ENCODE measurements around the gene RIMBP2. TPM values are rescaled to one million over a fixed set of nuclear protein-coding genes. Genes with fewer than 3 reads are reported as not detected.
A peak's percentile ranks its signal among the peaks of the same experiment; 100 is the strongest.

Gene RIMBP2
- total and polyA plus RNA-seq, 8 donors = 0.42 to 19.0 (median 16.1) TPM

- no peak for TF ChIP-seq CTCF (IDR thresholded peaks at IDR 0.05)
- ATAC-seq (no peak), DNase-seq (peak in 1 of 4 donors; percentile 53)
- no peaks in the 10 kb centered on the region for H3K4me1 ChIP-seq
- H3K27me3 ChIP-seq = peaks cover 0 to 58% of the 10 kb centered on the region in 2 donors
- no peak overlapping the region for H3K27ac ChIP-seq
- intact Hi-C loops (cut with DNase I) = no loop called here
- no peaks in the 10 kb centered on the region for H3K9me3 ChIP-seq
- H3K36me3 ChIP-seq = no peaks in the 10 kb centered on the region
- H3K4me3 ChIP-seq = no peak overlapping the region
Measured at GRCh38 chr12:130483616-130484180, 232.4 kb downstream of the RIMBP2 start.

- ATAC-seq (no peak), DNase-seq (peak in 2 of 4 donors; percentile 11 to 19)
- H3K4me1 ChIP-seq = no peaks in the 10 kb centered on the region
- H3K9me3 ChIP-seq = no peaks in the 10 kb centered on the region
- peaks cover 0 to 57% of the 10 kb centered on the region in 2 donors for H3K27me3 ChIP-seq
- H3K4me3 ChIP-seq = no peak overlapping the region
- no peaks in the 10 kb centered on the region for H3K36me3 ChIP-seq
- H3K27ac ChIP-seq = no peak overlapping the region
- TF ChIP-seq CTCF (IDR thresholded peaks at IDR 0.05) = no peak
- intact Hi-C loops (cut with DNase I) = no loop called here
Measured at GRCh38 chr12:130482448-130482847, 233.7 kb downstream of the RIMBP2 start.

- peak in 1 of 4 donors; percentile 54 for DNase-seq
- peaks cover 0 to 55% of the 10 kb centered on the region in 2 donors for H3K27me3 ChIP-seq
- no peak overlapping the region for H3K27ac ChIP-seq
Measured at GRCh38 chr12:130481392-130481879, 234.7 kb downstream of the RIMBP2 start.

GRCh38 chr12:130480887-130481286 is 235.2 kb downstream of the RIMBP2 start:
- ATAC-seq (no peak), DNase-seq (peak in 2 of 4 donors; percentile 30 to 72)
- intact Hi-C loops (cut with DNase I) = no loop called here
- no peak overlapping the region for H3K4me3 ChIP-seq
- H3K27ac ChIP-seq = no peak overlapping the region
- no peak for TF ChIP-seq CTCF (IDR thresholded peaks at IDR 0.05)
- peaks cover 0 to 54% of the 10 kb centered on the region in 2 donors for H3K27me3 ChIP-seq
- H3K4me1 ChIP-seq = no peaks in the 10 kb centered on the region
- H3K9me3 ChIP-seq = no peaks in the 10 kb centered on the region
- no peaks in the 10 kb centered on the region for H3K36me3 ChIP-seq

More at GRCh38 chr12:130481392-130481879, 234.7 kb downstream of the RIMBP2 start:
- no peak overlapping the region for H3K4me3 ChIP-seq
- H3K9me3 ChIP-seq = no peaks in the 10 kb centered on the region
- ATAC-seq = no peak
- no peaks in the 10 kb centered on the region for H3K4me1 ChIP-seq
- no peaks in the 10 kb centered on the region for H3K36me3 ChIP-seq
- intact Hi-C loops (cut with DNase I) = no loop called here
- no peak for TF ChIP-seq CTCF (IDR thresholded peaks at IDR 0.05)

- Histone ChIP-seq H3K27ac (no peak overlapping the region), H3K9me3 (no peaks in the 10 kb centered on the region), H3K36me3 (no peaks in the 10 kb centered on the region), H3K4me3 (no peak overlapping the region), H3K27me3 (peaks cover 0 to 60% of the 10 kb centered on the region in 2 donors), H3K4me1 (no peaks in the 10 kb centered on the region)
- no peak for TF ChIP-seq CTCF (IDR thresholded peaks at IDR 0.05)
- ATAC-seq (no peak), DNase-seq (peak in 1 of 4 donors; percentile 56)
- intact Hi-C loops (cut with DNase I) = no loop called here
Measured at GRCh38 chr12:130480231-130480630, 235.9 kb downstream of the RIMBP2 start.
